NCI-H1436 (cell line): ENCODE measurements around the gene CNTNAP5.

ENCODE experiments used
- DNase-seq: peaks from one replicate; lab custom pipeline; 2025; lab: John Stamatoyannopoulos, UW

The CNTNAP5 gene

DNA sequence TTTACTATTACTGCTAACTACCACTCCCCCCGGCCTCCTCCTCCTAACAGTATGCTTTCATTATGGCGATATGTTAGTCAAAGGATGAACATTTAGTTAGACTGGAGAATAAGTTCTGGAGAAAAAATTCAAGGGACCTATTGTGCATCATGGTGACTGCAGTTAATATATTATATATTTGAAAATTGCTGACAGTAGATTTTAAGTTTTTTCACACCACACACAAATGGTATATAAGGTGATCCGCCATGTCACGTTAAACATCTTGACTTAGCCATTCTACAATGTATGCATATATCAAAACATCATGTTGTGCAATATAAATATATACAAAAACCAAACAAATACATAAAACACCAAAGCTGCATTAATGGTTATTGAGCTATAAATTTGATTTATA is 873.7 kb downstream of the CNTNAP5 start:
- DNase-seq = no peak

DNA sequence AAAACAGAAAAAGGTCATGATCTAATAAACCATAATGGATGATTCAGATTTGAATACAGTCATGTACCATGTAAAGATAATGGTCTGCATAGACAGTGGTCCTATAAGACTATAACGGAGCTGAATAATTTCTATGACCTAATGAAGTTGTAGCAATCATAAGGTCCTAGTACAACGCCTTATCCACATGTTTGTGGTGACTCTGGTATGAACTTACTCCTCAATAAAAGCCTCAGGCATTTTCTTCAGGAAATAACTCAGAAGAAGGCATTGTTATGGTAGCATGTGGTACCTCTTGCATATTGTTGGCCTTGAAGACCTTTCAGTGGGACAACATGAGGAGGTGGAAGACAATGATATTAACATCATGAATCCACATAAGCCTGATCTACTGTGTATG is 883.3 kb downstream of the CNTNAP5 start:
- DNase-seq = no peak

GRCh38 chr2:124911560-124911959 is 886.5 kb downstream of the CNTNAP5 start:
- DNase-seq = no peak

GRCh38 chr2:124913868-124914267 is 888.8 kb downstream of the CNTNAP5 start:
- DNase-seq = no peak

DNA sequence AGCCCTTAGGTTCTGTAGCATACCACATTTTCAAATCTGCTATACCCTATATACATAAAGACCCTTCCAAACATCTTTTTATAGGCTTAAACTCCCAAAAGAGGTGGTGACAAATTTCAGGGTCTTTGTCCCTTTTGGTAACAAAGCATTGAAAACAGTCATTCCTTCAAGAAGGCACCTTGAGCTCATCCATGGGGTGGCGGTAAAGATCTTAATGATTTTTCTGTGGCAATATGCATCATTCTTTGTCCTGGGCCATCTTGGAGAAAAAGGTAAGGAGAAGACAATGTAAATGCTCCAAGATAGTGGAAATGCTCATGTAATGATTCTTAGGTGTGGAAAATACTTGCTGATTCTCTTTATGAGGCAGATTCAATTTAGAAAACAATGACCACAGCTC is 890.5 kb downstream of the CNTNAP5 start:
- no peak for DNase-seq

- no peak for DNase-seq
These were observed 894.2 kb downstream of the CNTNAP5 start for GRCh38 chr2:124919296-124919695.

GRCh38 chr2:124920448-124920847 is 895.4 kb downstream of the CNTNAP5 start:
- DNase-seq = no peak

GRCh38 chr2:124921191-124921590 is 896.1 kb downstream of the CNTNAP5 start:
- DNase-seq = no peak

DNA sequence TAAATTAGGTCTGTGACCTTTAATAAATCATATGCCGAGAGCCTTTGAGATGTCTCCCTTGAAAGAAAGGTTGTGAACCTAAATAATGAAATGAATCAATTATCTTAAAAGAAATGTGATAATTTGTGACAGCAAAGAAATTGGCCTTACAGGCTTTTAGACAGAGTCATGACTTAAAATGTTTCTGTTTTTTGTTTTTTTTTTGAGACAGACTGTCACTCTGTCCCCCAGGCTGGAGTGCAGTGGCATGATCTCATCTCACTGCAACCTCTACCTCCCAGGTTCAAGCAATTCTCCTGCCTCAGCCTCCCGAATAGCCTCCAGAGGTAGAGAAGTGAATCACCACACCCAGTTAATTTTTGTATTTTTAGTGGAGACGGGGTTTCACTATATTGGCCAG is 898.0 kb downstream of the CNTNAP5 start:
- DNase-seq = no peak

DNA sequence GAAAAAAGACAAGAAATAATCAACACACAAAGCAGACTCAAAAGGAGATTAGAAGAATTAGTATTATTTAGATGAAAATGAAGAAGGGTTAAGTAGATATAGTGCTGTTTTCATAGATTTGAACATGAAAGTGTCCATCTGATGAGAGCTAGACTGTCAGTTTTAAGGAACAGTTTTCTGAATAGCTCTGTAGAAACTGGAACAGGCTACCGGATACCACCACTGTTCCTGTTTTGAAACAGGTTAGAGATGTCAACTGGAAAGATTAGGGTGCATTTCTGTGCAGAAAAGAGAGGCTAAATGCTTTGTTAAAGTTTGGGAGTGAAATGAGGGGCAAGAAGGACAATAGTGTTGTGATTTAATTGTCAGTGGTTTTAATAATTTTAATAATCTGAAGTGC is 908.8 kb downstream of the CNTNAP5 start:
- DNase-seq = no peak

GRCh38 chr2:124953921-124954320 is 928.8 kb downstream of the CNTNAP5 start:
- no peak for DNase-seq

DNA sequence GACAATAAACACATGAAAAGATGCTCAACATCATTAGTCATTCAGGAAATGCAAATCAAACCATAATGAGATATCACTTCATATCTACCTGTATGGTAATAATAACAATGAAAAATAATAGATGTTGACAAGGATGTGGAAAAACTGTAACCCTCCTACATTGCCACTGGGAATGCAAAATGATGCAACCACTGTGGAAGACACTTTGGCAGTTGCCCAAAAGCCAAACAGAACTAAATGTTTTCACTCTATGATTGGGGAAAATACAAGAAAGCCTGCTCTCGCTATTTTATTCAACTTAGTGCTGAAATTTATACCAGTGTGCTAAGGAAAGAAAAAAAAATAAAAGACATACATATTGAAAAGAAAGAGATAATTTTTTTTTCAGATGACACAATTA is 934.5 kb downstream of the CNTNAP5 start:
- no peak for DNase-seq

DNA sequence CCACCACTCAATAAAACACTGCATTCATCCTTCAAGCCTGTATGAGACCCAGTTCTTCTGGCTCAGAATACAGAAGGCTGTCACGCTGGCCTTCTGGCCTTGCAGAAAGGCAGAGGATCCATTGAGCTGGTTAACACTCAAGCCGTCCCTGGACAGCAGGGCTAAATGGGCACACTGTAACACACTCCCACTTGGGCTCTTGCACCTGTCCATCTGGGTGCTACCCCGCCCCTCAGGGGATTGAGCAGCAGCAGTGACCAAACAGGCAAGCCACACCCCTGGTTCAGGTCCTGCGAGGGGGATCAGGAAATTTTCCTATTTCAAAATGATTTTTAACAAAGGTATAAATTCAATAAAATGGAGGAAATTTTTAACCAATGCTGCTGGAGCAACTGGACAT is 936.0 kb downstream of the CNTNAP5 start:
- no peak for DNase-seq
